ENCODE data around the gene CD209.
"Not testable (repeated sequence)": the region's sequence is repeated elsewhere in the genome, so short reads cannot be mapped to it uniquely, and the experiment has no call there.

The CD209 gene

GRCh38 chr19:7748171-7748570 lies 837 bp upstream of the CD209 start:
- H3K4me3 ChIP-seq (ENCODE audit: low read depth, low read length): no peak overlapping the region
- no peak overlapping the region for H3K27ac ChIP-seq (ENCODE audit: low read depth, low read length)
- H3K36me3 ChIP-seq (ENCODE audit: control insufficient read depth, insufficient read depth, low read length): no peaks in the 10 kb centered on the region
- H3K27me3 ChIP-seq (ENCODE audit: control insufficient read depth, insufficient read depth, low read length): peaks cover 26% of the 10 kb centered on the region
- H3K9me3 ChIP-seq (ENCODE audit: control insufficient read depth, insufficient read depth, low read depth, low read length): no peaks in the 10 kb centered on the region; the same call in 1 of the 2 replicates
- H3K4me1 ChIP-seq (ENCODE audit: control insufficient read depth, insufficient read depth, low read length): peaks cover 7% of the 10 kb centered on the region; the same call in 1 of the 2 replicates
- H3K9ac ChIP-seq (ENCODE audit: low read length): no peak overlapping the region

DNA sequence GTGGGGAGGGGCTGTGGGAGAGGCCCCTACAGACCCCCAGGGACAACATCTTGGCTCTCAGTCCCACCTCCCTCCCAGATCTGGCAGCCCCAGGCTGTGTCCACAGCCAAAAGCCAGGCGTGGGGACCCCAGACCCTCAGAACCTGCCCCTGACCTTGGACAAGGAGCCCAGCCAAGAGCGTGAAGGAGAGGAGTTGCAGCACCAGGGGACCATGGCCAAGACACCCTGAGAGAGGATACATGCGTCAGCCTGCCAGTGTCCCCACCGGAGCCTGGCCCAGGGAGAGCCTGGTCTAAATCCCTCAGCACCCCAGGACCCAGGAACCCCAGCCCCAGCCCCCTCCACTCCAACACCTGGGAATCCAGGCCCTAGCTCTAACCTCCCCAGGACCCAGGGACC lies 1.0 kb downstream of the CD209 start:
- H3K4me1 ChIP-seq (ENCODE audit: control insufficient read depth, insufficient read depth, low read length); H3K36me3 ChIP-seq (ENCODE audit: control insufficient read depth, insufficient read depth, low read length); H3K9ac ChIP-seq (ENCODE audit: low read length); H3K4me3 ChIP-seq (ENCODE audit: low read depth, low read length); H3K27ac ChIP-seq (ENCODE audit: low read depth, low read length); H3K9me3 ChIP-seq (ENCODE audit: control insufficient read depth, insufficient read depth, low read depth, low read length): not testable (repeated sequence)
- peaks cover 39% of the 10 kb centered on the region for H3K27me3 ChIP-seq (ENCODE audit: control insufficient read depth, insufficient read depth, low read length)

DNA sequence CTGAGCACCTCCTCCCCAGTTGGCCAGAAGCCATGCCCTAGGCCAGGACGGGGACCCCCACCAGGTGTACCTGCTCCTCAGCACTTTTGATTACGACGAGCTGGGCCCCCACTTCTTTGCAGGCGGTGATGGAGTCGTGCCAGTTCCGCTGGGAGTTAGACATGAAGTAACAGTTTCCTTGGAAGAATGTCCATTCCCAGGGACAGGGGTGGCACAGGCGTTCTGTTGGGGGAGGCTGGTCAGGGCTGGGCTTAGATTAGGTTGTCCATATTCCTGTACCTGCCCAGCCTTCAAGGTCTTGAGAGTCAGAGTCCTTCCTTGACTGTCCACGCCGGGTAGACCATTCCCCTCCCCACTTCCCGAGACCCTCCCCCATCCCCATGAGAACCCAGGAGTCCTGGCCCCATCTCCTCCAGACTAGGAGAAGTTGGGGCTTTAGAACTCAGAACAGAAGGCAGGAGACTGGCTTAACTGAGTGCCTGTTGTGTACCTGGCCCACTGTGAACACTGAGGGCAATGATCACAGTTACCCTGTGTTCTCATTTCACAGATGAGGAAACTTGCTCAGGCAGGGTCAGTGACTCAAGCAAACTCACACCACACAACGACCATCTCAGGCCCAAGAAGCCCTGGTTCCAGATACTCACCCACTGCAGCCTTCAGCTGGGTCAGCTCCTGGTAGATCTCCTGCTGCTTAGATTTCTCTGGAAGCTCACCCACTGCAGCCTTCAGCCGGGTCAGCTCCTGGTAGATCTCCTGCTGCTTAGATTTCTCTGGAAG lies 2.3 kb downstream of the CD209 start:
- peaks cover 7% of the 10 kb centered on the region; the same call in 1 of the 2 replicates for H3K4me1 ChIP-seq (ENCODE audit: control insufficient read depth, insufficient read depth, low read length)
- H3K9ac ChIP-seq (ENCODE audit: low read length): no peak overlapping the region
- H3K36me3 ChIP-seq (ENCODE audit: control insufficient read depth, insufficient read depth, low read length): no peaks in the 10 kb centered on the region
- H3K4me3 ChIP-seq (ENCODE audit: low read depth, low read length): no peak overlapping the region
- H3K9me3 ChIP-seq (ENCODE audit: control insufficient read depth, insufficient read depth, low read depth, low read length): no peaks in the 10 kb centered on the region; the same call in 1 of the 2 replicates
- peaks cover 43% of the 10 kb centered on the region for H3K27me3 ChIP-seq (ENCODE audit: control insufficient read depth, insufficient read depth, low read length)
- no peak overlapping the region for H3K27ac ChIP-seq (ENCODE audit: low read depth, low read length)

- H3K36me3 ChIP-seq (ENCODE audit: control insufficient read depth, insufficient read depth, low read length): no peaks in the 10 kb centered on the region
- no peak overlapping the region for H3K4me3 ChIP-seq (ENCODE audit: low read depth, low read length)
- H3K27me3 ChIP-seq (ENCODE audit: control insufficient read depth, insufficient read depth, low read length): peaks cover 50% of the 10 kb centered on the region
- no peak overlapping the region for H3K27ac ChIP-seq (ENCODE audit: low read depth, low read length)
- H3K9ac ChIP-seq (ENCODE audit: low read length): no peak overlapping the region
- H3K9me3 ChIP-seq (ENCODE audit: control insufficient read depth, insufficient read depth, low read depth, low read length): no peaks in the 10 kb centered on the region
- H3K4me1 ChIP-seq (ENCODE audit: control insufficient read depth, insufficient read depth, low read length): peaks cover 7% of the 10 kb centered on the region; the same call in 1 of the 2 replicates
Measured at GRCh38 chr19:7744199-7744786, 3.0 kb downstream of the CD209 start.

DNA sequence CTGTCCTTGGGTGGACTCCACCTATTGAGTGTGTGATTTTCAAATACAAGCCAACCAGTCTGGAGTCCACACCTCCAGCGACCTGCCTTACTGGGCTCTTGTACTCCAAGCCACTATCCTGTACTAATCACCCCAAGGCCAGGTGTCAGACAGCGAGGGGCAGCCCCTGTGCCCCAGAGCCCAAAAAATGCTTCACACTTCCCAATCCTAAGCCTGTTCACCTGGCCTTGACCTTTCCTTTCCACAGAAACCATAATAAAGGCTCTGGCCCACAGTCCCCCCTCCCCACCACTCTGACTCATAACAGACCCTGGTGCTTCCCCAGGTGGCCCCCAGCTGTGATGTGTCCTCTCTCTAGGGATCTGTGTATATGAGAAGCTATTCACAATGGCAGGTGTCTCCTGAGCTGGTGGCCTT lies 3.9 kb downstream of the CD209 start:
- Histone ChIP-seq H3K27me3 (ENCODE audit: control insufficient read depth, insufficient read depth, low read length) (peaks cover 58% of the 10 kb centered on the region), H3K36me3 (ENCODE audit: control insufficient read depth, insufficient read depth, low read length) (no peaks in the 10 kb centered on the region), H3K9me3 (ENCODE audit: control insufficient read depth, insufficient read depth, low read depth, low read length) (no peaks in the 10 kb centered on the region), H3K27ac (ENCODE audit: low read depth, low read length) (no peak overlapping the region), H3K4me3 (ENCODE audit: low read depth, low read length) (no peak overlapping the region), H3K4me1 (ENCODE audit: control insufficient read depth, insufficient read depth, low read length) (peaks cover 7% of the 10 kb centered on the region; the same call in 1 of the 2 replicates), H3K9ac (ENCODE audit: low read length) (no peak overlapping the region)

GRCh38 chr19:7742991-7743390 lies 4.3 kb downstream of the CD209 start:
- no peak overlapping the region for H3K4me3 ChIP-seq (ENCODE audit: low read depth, low read length)
- H3K9ac ChIP-seq (ENCODE audit: low read length): no peak overlapping the region
- no peaks in the 10 kb centered on the region for H3K9me3 ChIP-seq (ENCODE audit: control insufficient read depth, insufficient read depth, low read depth, low read length)
- H3K27me3 ChIP-seq (ENCODE audit: control insufficient read depth, insufficient read depth, low read length): peaks cover 58% of the 10 kb centered on the region
- H3K36me3 ChIP-seq (ENCODE audit: control insufficient read depth, insufficient read depth, low read length): no peaks in the 10 kb centered on the region
- H3K27ac ChIP-seq (ENCODE audit: low read depth, low read length): no peak overlapping the region
- peaks cover 7% of the 10 kb centered on the region; the same call in 1 of the 2 replicates for H3K4me1 ChIP-seq (ENCODE audit: control insufficient read depth, insufficient read depth, low read length)

- Histone ChIP-seq H3K4me3 (ENCODE audit: low read depth, low read length) (no peak overlapping the region), H3K9ac (ENCODE audit: low read length) (no peak overlapping the region), H3K4me1 (ENCODE audit: control insufficient read depth, insufficient read depth, low read length) (peaks cover 5% of the 10 kb centered on the region; the same call in 1 of the 2 replicates), H3K27ac (ENCODE audit: low read depth, low read length) (no peak overlapping the region), H3K27me3 (ENCODE audit: control insufficient read depth, insufficient read depth, low read length) (peaks cover 58% of the 10 kb centered on the region), H3K36me3 (ENCODE audit: control insufficient read depth, insufficient read depth, low read length) (no peaks in the 10 kb centered on the region), H3K9me3 (ENCODE audit: control insufficient read depth, insufficient read depth, low read depth, low read length) (no peaks in the 10 kb centered on the region)
Measured at GRCh38 chr19:7742575-7742974, 4.8 kb downstream of the CD209 start.

DNA sequence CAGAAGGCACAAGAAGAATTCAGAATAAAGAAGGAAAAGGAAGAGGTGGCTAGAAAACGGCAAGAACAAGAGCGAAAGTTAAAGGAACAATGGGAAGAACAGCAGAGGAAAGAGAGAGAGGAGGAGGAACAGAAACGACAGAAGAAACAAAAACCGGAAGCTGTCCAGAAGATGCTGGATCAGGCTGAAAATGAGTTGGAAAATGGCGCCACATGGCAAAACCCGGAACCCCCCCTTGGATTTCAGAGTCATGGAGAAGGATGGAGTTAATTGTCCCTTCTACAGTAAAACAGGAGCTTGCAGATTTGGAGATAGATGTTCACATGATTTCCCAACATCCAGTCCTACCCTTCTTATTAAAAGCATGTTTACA lies 6.7 kb downstream of the CD209 start:
- H3K27me3 ChIP-seq (ENCODE audit: control insufficient read depth, insufficient read depth, low read length): peaks cover 72% of the 10 kb centered on the region
- no peak overlapping the region for H3K4me3 ChIP-seq (ENCODE audit: low read depth, low read length)
- H3K9me3 ChIP-seq (ENCODE audit: control insufficient read depth, insufficient read depth, low read depth, low read length): no peaks in the 10 kb centered on the region
- H3K27ac ChIP-seq (ENCODE audit: low read depth, low read length): no peak overlapping the region
- no peak overlapping the region for H3K9ac ChIP-seq (ENCODE audit: low read length)
- no peaks in the 10 kb centered on the region for H3K36me3 ChIP-seq (ENCODE audit: control insufficient read depth, insufficient read depth, low read length)
- H3K4me1 ChIP-seq (ENCODE audit: control insufficient read depth, insufficient read depth, low read length): no peaks in the 10 kb centered on the region

GRCh38 chr19:7739801-7740681 lies 7.3 kb downstream of the CD209 start:
- peaks cover 76% of the 10 kb centered on the region for H3K27me3 ChIP-seq (ENCODE audit: control insufficient read depth, insufficient read depth, low read length)
- no peak overlapping the region for H3K4me3 ChIP-seq (ENCODE audit: low read depth, low read length)
- H3K27ac ChIP-seq (ENCODE audit: low read depth, low read length): no peak overlapping the region
- H3K4me1 ChIP-seq (ENCODE audit: control insufficient read depth, insufficient read depth, low read length): no peaks in the 10 kb centered on the region
- no peaks in the 10 kb centered on the region for H3K36me3 ChIP-seq (ENCODE audit: control insufficient read depth, insufficient read depth, low read length)
- no peaks in the 10 kb centered on the region for H3K9me3 ChIP-seq (ENCODE audit: control insufficient read depth, insufficient read depth, low read depth, low read length)
- H3K9ac ChIP-seq (ENCODE audit: low read length): no peak overlapping the region

DNA sequence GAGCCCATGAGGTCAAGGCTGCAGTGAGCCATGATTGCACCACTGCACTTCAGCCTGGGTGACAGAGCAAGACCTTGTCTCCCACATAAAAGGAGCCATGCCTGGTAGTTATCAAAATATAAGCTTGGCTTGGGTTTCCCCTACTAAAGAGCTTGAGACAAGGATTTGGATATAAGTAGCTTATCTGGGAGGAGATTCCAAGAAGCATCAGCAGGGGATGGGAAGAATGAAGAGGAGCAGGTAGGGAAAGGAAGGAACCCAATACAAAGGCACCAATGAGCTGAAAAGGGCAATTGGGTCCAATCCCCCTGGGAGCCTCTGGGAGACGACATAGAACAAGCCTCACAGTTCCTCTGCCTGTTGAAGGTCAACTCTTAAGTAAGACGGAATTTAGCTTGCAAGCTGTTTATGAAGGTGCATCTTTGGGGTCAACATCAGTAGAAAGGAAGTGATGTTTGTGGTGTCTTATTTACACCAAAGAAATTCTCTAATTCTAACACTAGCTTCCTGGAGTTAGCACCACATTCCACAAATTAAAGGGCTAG lies 8.1 kb downstream of the CD209 start:
- Histone ChIP-seq H3K36me3 (ENCODE audit: control insufficient read depth, insufficient read depth, low read length) (no peaks in the 10 kb centered on the region), H3K4me3 (ENCODE audit: low read depth, low read length) (no peak overlapping the region), H3K27ac (ENCODE audit: low read depth, low read length) (no peak overlapping the region), H3K9me3 (ENCODE audit: control insufficient read depth, insufficient read depth, low read depth, low read length) (no peaks in the 10 kb centered on the region), H3K4me1 (ENCODE audit: control insufficient read depth, insufficient read depth, low read length) (no peaks in the 10 kb centered on the region), H3K9ac (ENCODE audit: low read length) (no peak overlapping the region), H3K27me3 (ENCODE audit: control insufficient read depth, insufficient read depth, low read length) (peaks cover 76% of the 10 kb centered on the region)
